Pancreas (tissue), 10 donors: ENCODE measurements around the gene C6orf136. TPM values are rescaled to one million over a fixed set of nuclear protein-coding genes. Genes with fewer than 3 reads are reported as not detected.

Source experiments
- ATAC-seq, 4 donors: fragments of 200-7000 bp; cut with Tn5 transposase; one replicate each; pipeline versions ENCODE4 v1.8.0 to v1.9.1; 2020; ENCODE audit warnings: mild to moderate bottlenecking in 4 of 4, moderate library complexity in 4 of 4
- DNase-seq, 6 donors: peaks; one replicate each; pipeline ENCODE4 v3.0.0-alpha.2; 2020
- FAIRE-seq: peaks from 2 replicates; lab custom pipeline; 2012; peaks lifted over from hg19 to GRCh38; lab: Jason Lieb, UNC
- H3K27ac ChIP-seq, 4 donors: fragments of 200-600 bp; sonication (generic); 1 replicate in 3 of 4; 2 replicates in 1 of 4; pipeline versions ENCODE4 v1.5.0 to v1.8.0; 2020
- H3K27me3 ChIP-seq, 4 donors: fragments of 200-600 bp; one replicate each; pipeline ENCODE4 v1.8.0; 2021
- H3K36me3 ChIP-seq, 3 donors: fragments of 200-600 bp; sonication (generic) in 1 of 3; one replicate each; pipeline versions ENCODE4 v1.5.0 to v1.8.0; 2020 to 2021
- H3K4me1 ChIP-seq, 3 donors: fragments of 200-600 bp; one replicate each; pipeline ENCODE4 v1.8.0; 2021
- H3K4me3 ChIP-seq, 4 donors: fragments of 200-600 bp; sonication (generic) in 2 of 4; one replicate each; pipeline versions ENCODE4 v1.5.0 to v1.8.0; 2020 to 2021
- H3K9me3 ChIP-seq, 4 donors: fragments of 200-600 bp; one replicate each; pipeline ENCODE4 v1.8.0; 2021
- CTCF ChIP-seq, 4 donors: fragments of 200-600 bp; sonication (generic) in 3 of 4; IDR thresholded peaks; one replicate each; pipeline versions ENCODE4 v1.5.0 to v1.8.0; 2021; ENCODE audit warnings: antibody characterized with exemption in 4 of 4
- WGBS, 2 donors: extraction: QIAGEN DNeasy Blood & Tissue Kit; methylation state at CpG; one replicate each; pipeline ENCODE4 v1.1.7; 2013; 5-methylcytosine and 5-hydroxymethylcytosine counted together
- intact Hi-C, 3 donors: fragments of 100-400 bp; cut with DNase I; formaldehyde crosslinking; loops; one replicate each; pipeline versions ENCODE4 v1.11.1 to v1.14.2; 2022
- polyA plus RNA-seq, 2 donors: library from polyadenylated mRNA; stranded (reverse); fragments of 200-250 nt; gene quantifications; one replicate each; pipeline ENCODE4 v1.2.3, GENCODE V29; 2013
- total RNA-seq, 6 donors: library from RNA; stranded (reverse); fragmentation: NEBNext Ultra II Directional in 4 of 6; extraction: Animal tissue kit (Norgen Biotek cat#: 25700) in 4 of 6; gene quantifications; one replicate each; pipeline versions ENCODE4 v1.2.1 to v1.2.4, GENCODE V29; 2021 to 2023
- donor health status: healthy with polysubstance abuse.
- donor health status: DM: no; HTN: no; CAD: no; lungs with moderate emphysema.
- donor health status: DM: no; HTN: no; CAD: no.
- donor health status: control.
- donor health status: control.
- donor health status: Bipolar disorder and iron deficiency.
- donor health status: DM: yes; HTN: yes; CAD: no.
- donor health status: DM: no; HTN: no; CAD: no.
- donor health status: DM: no; HTN: no; CAD: no.
- donor health status: DM: yes; HTN: yes; CAD: no.

The C6orf136 gene
- total and polyA plus RNA-seq, 8 donors = 7.9 to 57.1 (median 11.7) TPM

DNA sequence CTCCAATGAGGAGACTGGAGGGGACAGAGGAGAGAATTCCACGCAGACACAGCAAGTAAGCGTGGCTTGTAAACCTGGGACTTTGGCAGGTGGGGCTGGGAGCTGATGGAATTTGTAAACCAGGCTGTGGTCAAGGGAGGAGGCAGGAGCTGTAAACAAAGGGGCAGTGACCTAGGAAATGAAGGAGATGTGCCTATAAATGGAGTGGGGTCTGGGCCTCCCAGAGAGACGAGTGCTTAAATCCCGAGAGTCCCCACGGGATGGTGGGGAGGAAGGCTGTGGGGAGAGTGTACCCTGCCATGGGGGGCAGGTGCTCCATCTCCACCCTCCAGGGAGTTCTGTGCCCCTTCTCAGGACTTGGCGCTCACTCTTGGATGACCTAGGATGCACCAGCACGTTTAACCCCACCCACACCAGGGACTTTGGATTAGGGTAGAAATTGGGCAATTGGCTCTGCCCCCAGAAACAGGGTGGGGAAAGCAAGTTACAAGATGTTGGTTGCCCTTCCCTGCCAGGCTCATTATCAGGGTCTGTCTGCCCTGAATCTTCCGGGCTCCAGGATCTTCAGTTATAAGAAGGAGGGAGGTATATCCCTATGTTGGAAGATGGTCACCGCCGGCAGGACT is 29.8 kb downstream of the C6orf136 start:
- 81 to 82% methylated on average over 10 of the region's 10 CpGs for WGBS, 2 donors
- TF ChIP-seq CTCF (IDR thresholded peaks at IDR 0.05) = no peak
- Histone ChIP-seq H3K27me3 (no peaks in the 10 kb centered on the region), H3K9me3 (no peaks in the 10 kb centered on the region), H3K36me3 (peaks cover 0 to 8% (median 0%) of the 10 kb centered on the region in 3 donors), H3K27ac (no peak overlapping the region), H3K4me1 (peaks cover under 1 to 4% (median 3%) of the 10 kb centered on the region in 3 donors), H3K4me3 (no peak overlapping the region)
- ATAC-seq (no peak), DNase-seq (peak in 1 of 6 donors; percentile 29), FAIRE-seq (no peak)
- intact Hi-C loops = no loop called here

DNA sequence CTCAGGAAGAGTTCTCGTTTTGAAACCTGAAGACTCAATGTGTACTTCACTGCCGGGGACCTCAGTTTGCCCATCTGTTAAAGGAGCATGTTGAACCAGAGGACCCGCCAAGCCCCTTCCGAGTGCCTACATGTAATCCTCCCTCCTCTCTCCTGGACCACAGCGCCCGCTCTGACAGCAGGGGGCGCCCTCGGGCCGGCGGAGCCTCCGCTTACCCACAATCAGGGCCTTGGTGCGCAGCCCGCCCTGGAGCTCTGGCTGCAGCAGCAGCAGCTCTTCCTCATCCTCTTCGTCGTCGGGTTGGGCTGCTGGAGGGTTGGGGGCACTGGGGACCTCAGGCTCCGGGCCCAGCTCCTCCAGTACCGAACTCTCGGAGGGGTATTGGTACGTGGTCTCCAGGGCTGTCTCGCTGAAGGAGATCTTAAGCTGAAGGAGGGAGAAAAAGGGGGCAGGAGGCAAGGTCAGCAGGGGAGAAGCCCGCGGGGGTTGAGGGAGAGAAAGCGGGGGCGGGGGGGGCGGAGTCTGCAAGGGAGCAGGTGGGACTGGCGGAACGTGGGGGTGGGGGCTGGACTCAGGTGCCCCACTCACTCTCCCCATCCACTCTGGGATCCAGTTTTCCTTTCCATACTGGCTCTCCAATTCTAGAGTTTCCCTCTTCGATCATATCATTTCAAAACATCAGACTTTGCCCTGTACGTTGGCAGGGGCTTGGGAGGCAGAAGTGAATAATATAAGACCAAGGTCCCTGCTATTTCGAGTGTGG is 32.2 kb downstream of the C6orf136 start:
- ATAC-seq = peak; percentile 88 to 93 (median 90)
- Histone ChIP-seq H3K9me3 (no peaks in the 10 kb centered on the region), H3K27ac (peak overlapping the region in 1 of 4 donors; percentile 8), H3K4me1 (no peaks in the 10 kb centered on the region), H3K27me3 (no peaks in the 10 kb centered on the region), H3K4me3 (peak overlapping the region in 1 of 4 donors; percentile 78), H3K36me3 (peaks cover 0 to 8% (median 0%) of the 10 kb centered on the region in 3 donors)
- no peak for FAIRE-seq
- TF ChIP-seq CTCF (IDR thresholded peaks at IDR 0.05) = peak; percentile 88 to 95 (median 92)
- peak; percentile 74 to 97 (median 88) for DNase-seq
- intact Hi-C loops = no loop called here
- 8 to 11% methylated on average over 28 to 31 of the region's 31 CpGs for WGBS, 2 donors

GRCh38 chr6:30679765-30680535 is 33.0 kb downstream of the C6orf136 start:
- Histone ChIP-seq H3K4me3 (peak overlapping the region in 1 of 4 donors; percentile 78), H3K27ac (no peak overlapping the region), H3K9me3 (no peaks in the 10 kb centered on the region), H3K4me1 (no peaks in the 10 kb centered on the region), H3K36me3 (peaks cover 0 to 8% (median 0%) of the 10 kb centered on the region in 3 donors), H3K27me3 (no peaks in the 10 kb centered on the region)
- no peak for FAIRE-seq
- ATAC-seq = no peak
- 72 to 82% methylated on average over 7 of the region's 7 CpGs for WGBS, 2 donors
- peak in 1 of 6 donors; percentile 22 for DNase-seq
- TF ChIP-seq CTCF (IDR thresholded peaks at IDR 0.05) = no peak
- intact Hi-C loops = loop anchor here (2.0 to 5.0 kb wide), 3 partner anchors 42 to 47 kb away; partner anchors contain the start of gene TUBB (in 1 of the 3)

GRCh38 chr6:30681766-30682142 is 34.8 kb downstream of the C6orf136 start:
- H3K4me1 ChIP-seq = no peaks in the 10 kb centered on the region
- no peak for TF ChIP-seq CTCF (IDR thresholded peaks at IDR 0.05)
- ATAC-seq (no peak), DNase-seq (peak in 1 of 6 donors; percentile 3), FAIRE-seq (no peak)
- peaks cover 0 to 6% (median 0%) of the 10 kb centered on the region in 3 donors for H3K36me3 ChIP-seq
- H3K27me3 ChIP-seq = no peaks in the 10 kb centered on the region
- peak overlapping the region in 1 of 4 donors; percentile 92 for H3K27ac ChIP-seq
- 72 to 84% methylated on average over 4 of the region's 4 CpGs for WGBS, 2 donors
- intact Hi-C loops = loop anchor here (2.0 to 5.0 kb wide), 3 partner anchors 41 to 46 kb away; partner anchors contain the start of gene TUBB (in 1 of the 3)
- H3K9me3 ChIP-seq = no peaks in the 10 kb centered on the region
- H3K4me3 ChIP-seq = peak overlapping the region in 1 of 4 donors; percentile 78
